GM19240 (cell line): Measurements from ENCODE around the gene TMEM184A.
A peak's percentile ranks its signal among the peaks of the same experiment; 100 is the strongest.
"Not testable (repeated sequence)": the region's sequence is repeated elsewhere in the genome, so short reads cannot be mapped to it uniquely, and the experiment has no call there.

Experiments used
- DNase-seq: peaks from one replicate; pipeline ENCODE4 v3.0.0; 2011; ENCODE audit warnings: low spot score; ENCODE audit not compliant: insufficient read length

The TMEM184A gene

GRCh38 chr7:1590887-1591286 is 34.9 kb upstream of the TMEM184A start:
- DNase-seq = no peak

GRCh38 chr7:1590476-1590875 is 34.5 kb upstream of the TMEM184A start:
- no peak for DNase-seq

GRCh38 chr7:1588978-1589377 is 33.0 kb upstream of the TMEM184A start:
- no peak for DNase-seq

- no peak for DNase-seq
Measured at GRCh38 chr7:1587738-1588137, 31.7 kb upstream of the TMEM184A start.

GRCh38 chr7:1586827-1587705 is 31.1 kb upstream of the TMEM184A start:
- no peak for DNase-seq

GRCh38 chr7:1586126-1586826 is 30.3 kb upstream of the TMEM184A start:
- DNase-seq = no peak

- DNase-seq = no peak
Measured at GRCh38 chr7:1585142-1585981, 29.4 kb upstream of the TMEM184A start.

GRCh38 chr7:1584700-1585099 is 28.7 kb upstream of the TMEM184A start:
- DNase-seq = no peak

- DNase-seq = not testable (repeated sequence)
Measured at GRCh38 chr7:1583241-1583930, 27.4 kb upstream of the TMEM184A start.

GRCh38 chr7:1580422-1581030 is 24.5 kb upstream of the TMEM184A start:
- DNase-seq = no peak

- peak; percentile 76 for DNase-seq
Measured at GRCh38 chr7:1579481-1580421, 23.7 kb upstream of the TMEM184A start.

- no peak for DNase-seq
Measured at GRCh38 chr7:1578513-1578912, 22.5 kb upstream of the TMEM184A start.

- DNase-seq = no peak
Measured at GRCh38 chr7:1576521-1577253, 20.7 kb upstream of the TMEM184A start.

- no peak for DNase-seq
Measured at GRCh38 chr7:1575809-1576208, 19.8 kb upstream of the TMEM184A start.

- DNase-seq = no peak
Measured at GRCh38 chr7:1572111-1572822, 16.3 kb upstream of the TMEM184A start.

GRCh38 chr7:1569833-1570632 is 14.0 kb upstream of the TMEM184A start, which contains the start of gene PSMG3:
TSS of gene PSMG3 (minus strand) at chr7:1570032. CDS start at chr7:1569339, 693 bp downstream.
- DNase-seq = peak; percentile 98

GRCh38 chr7:1569440-1569832 is 13.4 kb upstream of the TMEM184A start:
- DNase-seq = no peak
